ENCODE measurements around the gene ZNF366. TPM values are rescaled to one million over a fixed set of nuclear protein-coding genes. Genes with fewer than 3 reads are reported as not detected.
"Not testable (repeated sequence)": the region's sequence is repeated elsewhere in the genome, so short reads cannot be mapped to it uniquely, and the experiment has no call there.

Gene ZNF366
- polyA plus RNA-seq, 1 donor from 2014 or later = not detected

- no peaks in the 10 kb centered on the region for H3K9me3 Mint-ChIP-seq
- H3K27ac Mint-ChIP-seq = no peak overlapping the region
- H3K36me3 Mint-ChIP-seq = no peaks in the 10 kb centered on the region
- no peaks in the 10 kb centered on the region for H3K4me1 Mint-ChIP-seq
- H3K4me3 Mint-ChIP-seq = no peak overlapping the region
- peaks cover 4% of the 10 kb centered on the region for H3K27me3 Mint-ChIP-seq
Observed at GRCh38 chr5:72412283-72413055, 94.7 kb downstream of the ZNF366 start.

- H3K27ac Mint-ChIP-seq = no peak overlapping the region
- peaks cover 4% of the 10 kb centered on the region for H3K27me3 Mint-ChIP-seq
- no peak overlapping the region for H3K4me3 Mint-ChIP-seq
- H3K9me3 Mint-ChIP-seq = no peaks in the 10 kb centered on the region
- H3K36me3 Mint-ChIP-seq = no peaks in the 10 kb centered on the region
- no peaks in the 10 kb centered on the region for H3K4me1 Mint-ChIP-seq
Observed at GRCh38 chr5:72410688-72411295, 96.4 kb downstream of the ZNF366 start.

GRCh38 chr5:72408603-72409002 lies 98.6 kb downstream of the ZNF366 start:
- Mint-ChIP-seq H3K4me1 (no peaks in the 10 kb centered on the region), H3K27me3 (peaks cover 11% of the 10 kb centered on the region)

GRCh38 chr5:72408127-72408526 lies 99.1 kb downstream of the ZNF366 start:
- no peak overlapping the region for H3K4me3 Mint-ChIP-seq
- H3K27ac Mint-ChIP-seq = peak overlapping the region in 1 of 3 donors; percentile 10
- no peaks in the 10 kb centered on the region for H3K36me3 Mint-ChIP-seq
- peaks cover 11% of the 10 kb centered on the region for H3K27me3 Mint-ChIP-seq
- H3K9me3 Mint-ChIP-seq = no peaks in the 10 kb centered on the region
- no peaks in the 10 kb centered on the region for H3K4me1 Mint-ChIP-seq

More at GRCh38 chr5:72408603-72409002, 98.6 kb downstream of the ZNF366 start:
- Mint-ChIP-seq H3K4me3 (no peak overlapping the region), H3K27ac (peak overlapping the region in 1 of 3 donors; percentile 10), H3K9me3 (no peaks in the 10 kb centered on the region), H3K36me3 (no peaks in the 10 kb centered on the region)

GRCh38 chr5:72407541-72407940 lies 99.7 kb downstream of the ZNF366 start:
- no peaks in the 10 kb centered on the region for H3K9me3 Mint-ChIP-seq
- H3K27ac Mint-ChIP-seq = no peak overlapping the region
- no peak overlapping the region for H3K4me3 Mint-ChIP-seq
- no peaks in the 10 kb centered on the region for H3K36me3 Mint-ChIP-seq
- H3K4me1 Mint-ChIP-seq = no peaks in the 10 kb centered on the region
- peaks cover 11% of the 10 kb centered on the region for H3K27me3 Mint-ChIP-seq

GRCh38 chr5:72407078-72407477 lies 100.1 kb downstream of the ZNF366 start:
- Mint-ChIP-seq H3K4me1 (no peaks in the 10 kb centered on the region), H3K9me3 (no peaks in the 10 kb centered on the region), H3K4me3 (no peak overlapping the region), H3K27ac (no peak overlapping the region), H3K36me3 (no peaks in the 10 kb centered on the region), H3K27me3 (peaks cover 11% of the 10 kb centered on the region)

- not testable (repeated sequence) for H3K9me3 Mint-ChIP-seq, H3K4me1 Mint-ChIP-seq, H3K36me3 Mint-ChIP-seq, H3K4me3 Mint-ChIP-seq, H3K27me3 Mint-ChIP-seq
- H3K27ac Mint-ChIP-seq = peak overlapping the region in 1 of 3 donors; percentile 12
Observed at GRCh38 chr5:72404771-72405170, 102.4 kb downstream of the ZNF366 start.

GRCh38 chr5:72402959-72403628 lies 104.1 kb downstream of the ZNF366 start:
- Mint-ChIP-seq H3K4me3 (no peak overlapping the region), H3K27ac (no peak overlapping the region), H3K27me3 (peaks cover 9% of the 10 kb centered on the region), H3K9me3 (peaks cover 4 to 5% (median 5%) of the 10 kb centered on the region in 3 donors), H3K4me1 (peaks cover 0 to 4% (median 3%) of the 10 kb centered on the region in 3 donors), H3K36me3 (no peaks in the 10 kb centered on the region)

GRCh38 chr5:72402381-72402890 lies 104.8 kb downstream of the ZNF366 start:
- H3K4me1 Mint-ChIP-seq = peaks cover 0 to 4% (median 3%) of the 10 kb centered on the region in 3 donors
- H3K27me3 Mint-ChIP-seq = peaks cover 9% of the 10 kb centered on the region
- H3K27ac Mint-ChIP-seq = no peak overlapping the region
- H3K36me3 Mint-ChIP-seq = no peaks in the 10 kb centered on the region
- peaks cover 4 to 5% (median 5%) of the 10 kb centered on the region in 3 donors for H3K9me3 Mint-ChIP-seq
- peak overlapping the region in 1 of 4 donors; percentile 9 for H3K4me3 Mint-ChIP-seq

GRCh38 chr5:72400950-72401349 lies 106.3 kb downstream of the ZNF366 start:
- peaks cover 0 to 4% (median 3%) of the 10 kb centered on the region in 3 donors for H3K4me1 Mint-ChIP-seq
- no peak overlapping the region for H3K4me3 Mint-ChIP-seq
- H3K27me3 Mint-ChIP-seq = peaks cover 9% of the 10 kb centered on the region
- H3K36me3 Mint-ChIP-seq = no peaks in the 10 kb centered on the region
- H3K27ac Mint-ChIP-seq = no peak overlapping the region
- peaks cover 4 to 5% (median 5%) of the 10 kb centered on the region in 3 donors for H3K9me3 Mint-ChIP-seq

GRCh38 chr5:72397836-72398235 lies 109.4 kb downstream of the ZNF366 start:
- H3K4me3 Mint-ChIP-seq = no peak overlapping the region
- peaks cover 4 to 5% (median 5%) of the 10 kb centered on the region in 3 donors for H3K9me3 Mint-ChIP-seq
- H3K27me3 Mint-ChIP-seq = peaks cover 2% of the 10 kb centered on the region
- peaks cover 0 to 4% (median 3%) of the 10 kb centered on the region in 3 donors for H3K4me1 Mint-ChIP-seq
- H3K36me3 Mint-ChIP-seq = no peaks in the 10 kb centered on the region
- no peak overlapping the region for H3K27ac Mint-ChIP-seq

GRCh38 chr5:72394688-72395087 lies 112.5 kb downstream of the ZNF366 start:
- Mint-ChIP-seq H3K4me1 (peaks cover 0 to 4% (median 3%) of the 10 kb centered on the region in 3 donors), H3K4me3 (no peak overlapping the region), H3K27me3 (peaks cover 8% of the 10 kb centered on the region), H3K27ac (no peak overlapping the region), H3K9me3 (peaks cover 0 to 3% (median 0%) of the 10 kb centered on the region in 3 donors), H3K36me3 (no peaks in the 10 kb centered on the region)

GRCh38 chr5:72393052-72393451 lies 114.2 kb downstream of the ZNF366 start:
- Mint-ChIP-seq H3K36me3 (no peaks in the 10 kb centered on the region), H3K27ac (no peak overlapping the region), H3K4me3 (no peak overlapping the region), H3K4me1 (no peaks in the 10 kb centered on the region), H3K27me3 (peaks cover 11% of the 10 kb centered on the region), H3K9me3 (no peaks in the 10 kb centered on the region)
